ENCODE data around the gene TRIM69.
"Not testable (repeated sequence)": the region's sequence is repeated elsewhere in the genome, so short reads cannot be mapped to it uniquely, and the experiment has no call there.

TRIM69 gene, protein sequence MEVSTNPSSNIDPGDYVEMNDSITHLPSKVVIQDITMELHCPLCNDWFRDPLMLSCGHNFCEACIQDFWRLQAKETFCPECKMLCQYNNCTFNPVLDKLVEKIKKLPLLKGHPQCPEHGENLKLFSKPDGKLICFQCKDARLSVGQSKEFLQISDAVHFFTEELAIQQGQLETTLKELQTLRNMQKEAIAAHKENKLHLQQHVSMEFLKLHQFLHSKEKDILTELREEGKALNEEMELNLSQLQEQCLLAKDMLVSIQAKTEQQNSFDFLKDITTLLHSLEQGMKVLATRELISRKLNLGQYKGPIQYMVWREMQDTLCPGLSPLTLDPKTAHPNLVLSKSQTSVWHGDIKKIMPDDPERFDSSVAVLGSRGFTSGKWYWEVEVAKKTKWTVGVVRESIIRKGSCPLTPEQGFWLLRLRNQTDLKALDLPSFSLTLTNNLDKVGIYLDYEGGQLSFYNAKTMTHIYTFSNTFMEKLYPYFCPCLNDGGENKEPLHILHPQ

DNA sequence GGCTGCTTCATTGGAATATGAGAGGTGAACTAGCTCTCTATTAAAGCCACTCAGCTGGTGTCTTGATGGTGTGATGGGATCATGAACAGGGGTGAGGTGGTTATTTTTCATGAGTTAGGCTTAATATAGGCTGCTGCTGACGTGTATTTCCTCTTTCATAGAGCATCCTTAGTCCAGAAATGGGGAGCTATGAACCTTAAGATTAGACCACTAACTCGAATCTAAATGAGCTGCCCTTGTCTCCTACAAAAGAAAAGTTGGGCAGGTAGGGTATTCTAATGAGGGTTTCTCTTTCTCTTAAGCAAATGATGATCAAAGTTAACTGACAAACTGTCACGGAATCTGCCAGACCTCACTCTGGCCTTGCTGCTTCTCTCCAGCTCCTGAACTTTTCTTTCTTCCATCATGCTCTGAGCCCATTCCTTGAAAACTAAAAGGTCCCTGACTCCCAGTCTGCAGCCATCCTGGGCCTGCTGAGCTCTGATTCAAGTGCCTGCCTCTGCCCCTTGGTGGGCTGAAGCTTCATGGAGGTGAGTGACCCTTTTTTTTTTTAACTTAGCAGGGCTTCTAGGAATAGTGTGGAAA, at the start of gene TRIM69:
TRIM69 (plus strand) TSS at position 348 of the 585 bp plus-strand sequence; CDS start at position 525, 177 bp downstream.
- no peak for DNase-seq (ENCODE audit: low read depth)
- TF ChIP-seq, protein P1, sequence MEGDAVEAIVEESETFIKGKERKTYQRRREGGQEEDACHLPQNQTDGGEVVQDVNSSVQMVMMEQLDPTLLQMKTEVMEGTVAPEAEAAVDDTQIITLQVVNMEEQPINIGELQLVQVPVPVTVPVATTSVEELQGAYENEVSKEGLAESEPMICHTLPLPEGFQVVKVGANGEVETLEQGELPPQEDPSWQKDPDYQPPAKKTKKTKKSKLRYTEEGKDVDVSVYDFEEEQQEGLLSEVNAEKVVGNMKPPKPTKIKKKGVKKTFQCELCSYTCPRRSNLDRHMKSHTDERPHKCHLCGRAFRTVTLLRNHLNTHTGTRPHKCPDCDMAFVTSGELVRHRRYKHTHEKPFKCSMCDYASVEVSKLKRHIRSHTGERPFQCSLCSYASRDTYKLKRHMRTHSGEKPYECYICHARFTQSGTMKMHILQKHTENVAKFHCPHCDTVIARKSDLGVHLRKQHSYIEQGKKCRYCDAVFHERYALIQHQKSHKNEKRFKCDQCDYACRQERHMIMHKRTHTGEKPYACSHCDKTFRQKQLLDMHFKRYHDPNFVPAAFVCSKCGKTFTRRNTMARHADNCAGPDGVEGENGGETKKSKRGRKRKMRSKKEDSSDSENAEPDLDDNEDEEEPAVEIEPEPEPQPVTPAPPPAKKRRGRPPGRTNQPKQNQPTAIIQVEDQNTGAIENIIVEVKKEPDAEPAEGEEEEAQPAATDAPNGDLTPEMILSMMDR (conservative IDR thresholded peaks at IDR 0.05; ENCODE audit: low read length), result no peak
- H3K4me3 ChIP-seq (ENCODE audit: low read length), result no peak within 1 kb of the TSS

DNA sequence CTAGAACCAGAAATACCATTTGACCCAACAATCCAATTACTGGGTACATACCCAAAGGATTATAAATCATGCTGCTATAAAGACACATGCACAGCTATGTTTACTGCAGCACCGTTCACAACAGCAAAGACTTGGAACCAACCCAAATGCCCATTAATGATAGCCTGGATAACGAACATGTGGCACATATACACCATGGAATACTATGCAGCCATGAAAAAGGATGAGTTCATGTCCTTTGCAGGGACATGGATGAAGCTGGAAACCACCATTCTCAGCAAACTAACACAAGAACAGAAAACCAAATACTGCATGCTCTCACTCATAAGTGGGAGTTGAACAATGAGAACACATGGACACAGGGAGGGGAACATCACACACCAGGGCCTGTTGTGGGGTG, 47.0 kb upstream of the TRIM69 start:
- DNase-seq (ENCODE audit: low read depth); H3K4me3 ChIP-seq (ENCODE audit: low read length): not testable (repeated sequence)

DNA sequence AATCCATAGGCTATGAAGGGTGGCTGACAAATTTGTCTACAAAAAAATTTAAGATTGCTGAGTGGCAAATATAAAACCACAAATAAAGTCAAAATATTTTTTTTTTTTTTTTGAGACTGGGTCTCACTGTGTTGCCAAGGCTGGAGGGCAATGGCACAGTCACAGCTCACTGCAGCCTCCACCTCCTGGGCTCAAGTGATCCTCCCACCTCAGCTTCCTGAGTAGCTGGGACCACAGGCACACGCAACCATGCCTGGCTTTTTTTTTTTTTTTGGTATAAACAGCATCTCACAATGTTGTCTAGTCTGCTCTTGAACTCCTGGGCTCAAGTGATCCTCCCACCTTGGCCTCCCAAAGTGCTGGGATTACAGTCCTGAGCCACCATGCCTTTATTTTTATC, 46.1 kb upstream of the TRIM69 start:
- not testable (repeated sequence) for H3K4me3 ChIP-seq (ENCODE audit: low read length); DNase-seq (ENCODE audit: low read depth)

DNA sequence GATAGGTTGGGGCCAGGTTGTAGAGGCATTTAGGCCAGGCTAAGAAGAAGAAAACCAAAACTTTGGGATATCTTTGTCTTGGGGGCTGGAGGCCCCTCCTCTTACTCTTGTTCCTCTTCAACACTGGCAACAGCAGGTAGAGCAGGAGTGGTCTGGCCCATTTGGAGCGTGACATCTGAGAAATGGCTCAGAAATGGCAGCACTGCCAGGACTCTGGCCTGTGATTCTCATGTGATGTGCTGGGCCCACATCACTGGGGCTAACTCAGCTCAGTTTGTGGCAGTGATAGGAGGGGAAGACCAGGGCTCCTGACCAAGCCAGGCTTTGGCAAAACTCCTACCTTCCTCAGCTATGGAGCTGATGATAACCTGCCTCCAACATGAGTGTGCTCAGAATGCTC, 43.7 kb upstream of the TRIM69 start:
- no peak overlapping the region for H3K4me3 ChIP-seq (ENCODE audit: low read length)
- TF ChIP-seq, protein P1 (conservative IDR thresholded peaks at IDR 0.05; ENCODE audit: low read length), result no peak
- no peak for DNase-seq (ENCODE audit: low read depth)

DNA sequence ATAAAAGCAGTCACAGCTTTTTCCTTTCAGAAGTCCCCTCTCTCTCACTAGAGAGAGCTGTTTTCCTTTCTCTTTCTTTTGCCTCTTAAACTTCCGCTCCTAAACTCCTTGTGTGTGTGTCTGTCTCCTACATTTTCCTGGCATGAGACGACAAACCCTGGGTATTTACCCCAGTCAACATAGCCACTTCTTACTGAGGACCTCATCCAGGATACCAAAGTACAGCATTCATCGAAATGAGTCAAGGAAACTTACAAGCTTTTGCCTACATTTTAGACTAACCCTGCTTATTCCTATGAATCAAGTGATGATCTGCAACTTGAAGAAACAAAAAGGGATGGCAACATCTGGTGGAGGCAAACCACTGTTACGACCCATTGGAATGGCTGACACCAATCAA, 41.9 kb upstream of the TRIM69 start:
- TF ChIP-seq, protein P1 (conservative IDR thresholded peaks at IDR 0.05; ENCODE audit: low read length), result no peak
- no peak overlapping the region for H3K4me3 ChIP-seq (ENCODE audit: low read length)
- DNase-seq (ENCODE audit: low read depth), result peak; percentile 30

DNA sequence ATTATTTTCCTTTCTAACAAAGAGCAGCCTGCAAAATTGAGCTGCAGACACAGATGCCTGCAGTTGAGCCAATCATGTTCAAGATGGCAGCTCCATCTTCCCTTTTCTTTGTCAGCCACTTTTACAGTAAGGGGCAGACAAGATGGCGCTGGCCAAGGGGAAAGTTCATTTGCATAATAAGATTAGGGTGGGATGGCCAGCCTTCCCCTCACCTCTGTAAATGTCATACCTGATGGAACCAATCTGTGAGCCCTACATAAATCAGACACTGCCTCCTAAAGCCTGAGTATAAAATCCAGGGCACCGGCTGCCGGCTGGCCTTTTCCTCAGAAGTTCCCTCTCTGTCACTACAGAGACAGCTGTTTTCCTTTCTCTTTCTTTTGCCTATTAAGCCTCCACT, 41.0 kb upstream of the TRIM69 start:
- DNase-seq (ENCODE audit: low read depth), result no peak
- TF ChIP-seq, protein P1 (conservative IDR thresholded peaks at IDR 0.05; ENCODE audit: low read length), result no peak
- H3K4me3 ChIP-seq (ENCODE audit: low read length), result no peak overlapping the region

DNA sequence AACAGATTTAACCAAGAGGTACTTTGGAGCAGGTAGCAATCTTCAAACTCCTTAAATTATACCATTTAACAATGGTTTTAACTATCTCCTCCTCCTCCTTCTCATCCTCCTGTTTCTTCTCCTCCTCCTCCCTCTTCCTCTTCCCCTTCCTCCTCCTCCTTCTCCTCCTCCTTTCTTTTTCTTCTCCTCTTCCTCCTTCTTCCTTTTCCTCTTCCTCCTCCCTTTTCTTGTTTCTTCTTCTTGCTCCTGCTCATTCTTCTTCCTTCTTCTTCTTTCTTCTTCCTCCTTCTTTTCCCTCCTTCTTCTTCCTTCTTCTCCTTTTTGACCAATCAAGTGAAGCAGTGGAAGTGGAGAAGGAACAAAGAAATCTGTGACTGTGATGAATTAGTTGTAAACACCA, 39.3 kb upstream of the TRIM69 start:
- no peak for DNase-seq (ENCODE audit: low read depth)
- no peak overlapping the region for H3K4me3 ChIP-seq (ENCODE audit: low read length)
- TF ChIP-seq, protein P1 (conservative IDR thresholded peaks at IDR 0.05; ENCODE audit: low read length), result no peak

DNA sequence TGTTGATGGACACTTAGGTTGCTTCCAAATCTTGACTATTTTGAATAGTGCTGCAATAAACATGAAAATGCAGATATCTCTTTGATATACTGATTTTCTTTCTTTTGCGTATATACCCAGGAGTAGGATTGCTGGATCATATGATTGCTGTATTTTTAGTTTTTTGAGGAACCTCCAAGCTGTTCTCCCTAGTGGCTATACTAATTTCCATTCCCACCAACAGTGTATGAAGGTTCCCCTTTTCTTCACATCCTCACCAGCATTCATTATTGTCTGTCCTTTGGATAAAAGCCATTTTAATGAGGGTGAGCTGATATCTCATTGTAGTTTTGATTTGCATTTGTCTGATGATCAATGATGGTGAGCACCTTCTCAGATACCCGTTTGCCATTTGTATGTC, 37.7 kb upstream of the TRIM69 start:
- no peak for DNase-seq (ENCODE audit: low read depth)
- no peak overlapping the region for H3K4me3 ChIP-seq (ENCODE audit: low read length)
- TF ChIP-seq, protein P1 (conservative IDR thresholded peaks at IDR 0.05; ENCODE audit: low read length), result no peak

DNA sequence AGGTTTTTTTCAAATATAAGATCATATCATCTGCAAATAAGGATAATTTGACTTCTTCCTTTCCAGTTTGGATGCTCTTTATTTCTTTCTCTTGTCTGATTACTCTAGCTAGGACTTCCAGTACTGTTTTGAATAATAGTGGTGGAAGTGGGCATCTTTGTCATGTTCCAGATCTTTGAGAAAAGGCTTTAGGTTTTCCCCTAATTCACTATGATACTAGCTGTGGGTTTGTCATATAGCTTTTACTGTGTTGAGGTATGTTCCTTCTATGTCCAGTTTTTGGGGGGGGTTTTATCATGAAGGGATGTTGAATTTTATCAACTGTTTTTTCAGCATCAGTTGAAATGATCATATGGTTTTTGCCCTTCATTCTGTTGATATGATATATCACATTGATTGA, 35.7 kb upstream of the TRIM69 start:
- not testable (repeated sequence) for DNase-seq (ENCODE audit: low read depth); H3K4me3 ChIP-seq (ENCODE audit: low read length)

Measured in AG10803 (cell line).